OCI-LY3 (cell line): ENCODE results near the gene PLCL1.

ENCODE experiments used
- CTCF ChIP-seq: fragments of 200-600, 300-600 bp; sonication (generic); IDR thresholded peaks from 2 replicates; pipeline ENCODE4 v1.5.1; 2014; ENCODE audit warnings: antibody characterized with exemption, low read length, low read depth
- EZH2phosphoT487 ChIP-seq: fragments of 200-600 bp; shearing (Covaris generic); IDR thresholded peaks from 2 replicates; pipeline ENCODE4 v1.6.1; 2018; ENCODE audit warnings: antibody characterized with exemption, mixed run types, low read depth

- no peak for TF ChIP-seq CTCF
- no peak for TF ChIP-seq EZH2phosphoT487
Observed at GRCh38 chr2:197852108-197852507, 47.7 kb downstream of the PLCL1 start.
